GM23338 (cell line): Measurements from ENCODE around the gene AOC1.

Experiments
- TF ChIP-seq, protein P1 (sequence below), 2 experiments: fragments of 200-600 bp in 1 of 2; sonication (generic) in 1 of 2; conservative IDR thresholded peaks; 2 replicates each; pipeline versions ENCODE4 v1.5.1 to v1.6.1; 2016 to 2017; ENCODE audit warnings: antibody characterized with exemption in 2 of 2, low read depth in 2 of 2, mild to moderate bottlenecking in 2 of 2, moderate library complexity in 1 of 2
- TF ChIP-seq, protein P2 (sequence below): IDR thresholded peaks from one replicate; pipeline ENCODE4 v1.6.1; 2018; ENCODE audit warnings: antibody characterized with exemption; ENCODE audit not compliant: unreplicated experiment

DNA sequence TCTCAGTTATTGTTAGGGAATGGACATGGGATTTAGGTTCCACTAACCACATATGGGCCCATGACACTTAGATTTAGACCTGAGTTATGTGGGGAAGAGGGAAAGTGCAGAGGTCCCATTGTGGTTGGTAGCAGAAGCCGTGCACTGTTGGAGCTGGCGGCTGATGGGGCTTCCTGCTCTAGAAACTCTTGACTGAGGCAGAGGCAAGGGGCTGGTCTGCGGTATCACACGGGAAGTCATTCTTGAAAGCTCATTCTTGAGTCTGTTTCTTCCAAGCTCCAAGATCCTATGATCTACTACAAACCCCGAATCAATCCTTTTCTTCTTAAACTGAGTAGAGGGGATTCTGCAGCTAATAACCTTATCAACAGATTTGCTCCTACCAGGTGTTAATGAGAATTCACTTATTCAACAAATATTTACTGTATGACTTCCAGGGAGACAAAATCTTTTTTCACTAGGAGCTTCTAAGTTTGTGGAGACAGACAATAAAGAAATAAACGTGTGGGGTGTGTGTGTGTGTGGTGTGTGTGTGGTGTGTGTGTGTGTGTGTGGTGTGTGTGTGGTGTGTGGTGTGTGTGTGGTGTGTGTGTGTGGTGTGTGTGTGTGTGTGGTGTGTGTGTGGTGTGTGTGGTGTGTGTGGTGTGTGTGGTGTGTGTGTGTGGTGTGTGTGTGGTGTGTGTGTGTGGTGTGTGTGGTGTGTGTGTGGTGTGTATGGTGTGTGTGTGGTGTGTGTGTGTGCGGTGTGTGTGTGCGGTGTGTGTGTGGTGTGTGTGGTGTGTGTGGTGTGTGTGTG is 57.1 kb downstream of the AOC1 start:
- TF ChIP-seq, protein P1, sequence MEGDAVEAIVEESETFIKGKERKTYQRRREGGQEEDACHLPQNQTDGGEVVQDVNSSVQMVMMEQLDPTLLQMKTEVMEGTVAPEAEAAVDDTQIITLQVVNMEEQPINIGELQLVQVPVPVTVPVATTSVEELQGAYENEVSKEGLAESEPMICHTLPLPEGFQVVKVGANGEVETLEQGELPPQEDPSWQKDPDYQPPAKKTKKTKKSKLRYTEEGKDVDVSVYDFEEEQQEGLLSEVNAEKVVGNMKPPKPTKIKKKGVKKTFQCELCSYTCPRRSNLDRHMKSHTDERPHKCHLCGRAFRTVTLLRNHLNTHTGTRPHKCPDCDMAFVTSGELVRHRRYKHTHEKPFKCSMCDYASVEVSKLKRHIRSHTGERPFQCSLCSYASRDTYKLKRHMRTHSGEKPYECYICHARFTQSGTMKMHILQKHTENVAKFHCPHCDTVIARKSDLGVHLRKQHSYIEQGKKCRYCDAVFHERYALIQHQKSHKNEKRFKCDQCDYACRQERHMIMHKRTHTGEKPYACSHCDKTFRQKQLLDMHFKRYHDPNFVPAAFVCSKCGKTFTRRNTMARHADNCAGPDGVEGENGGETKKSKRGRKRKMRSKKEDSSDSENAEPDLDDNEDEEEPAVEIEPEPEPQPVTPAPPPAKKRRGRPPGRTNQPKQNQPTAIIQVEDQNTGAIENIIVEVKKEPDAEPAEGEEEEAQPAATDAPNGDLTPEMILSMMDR (conservative IDR thresholded peaks at IDR 0.05; ENCODE audit: low read depth in 2 of 2): no peak
- TF ChIP-seq, protein P2, sequence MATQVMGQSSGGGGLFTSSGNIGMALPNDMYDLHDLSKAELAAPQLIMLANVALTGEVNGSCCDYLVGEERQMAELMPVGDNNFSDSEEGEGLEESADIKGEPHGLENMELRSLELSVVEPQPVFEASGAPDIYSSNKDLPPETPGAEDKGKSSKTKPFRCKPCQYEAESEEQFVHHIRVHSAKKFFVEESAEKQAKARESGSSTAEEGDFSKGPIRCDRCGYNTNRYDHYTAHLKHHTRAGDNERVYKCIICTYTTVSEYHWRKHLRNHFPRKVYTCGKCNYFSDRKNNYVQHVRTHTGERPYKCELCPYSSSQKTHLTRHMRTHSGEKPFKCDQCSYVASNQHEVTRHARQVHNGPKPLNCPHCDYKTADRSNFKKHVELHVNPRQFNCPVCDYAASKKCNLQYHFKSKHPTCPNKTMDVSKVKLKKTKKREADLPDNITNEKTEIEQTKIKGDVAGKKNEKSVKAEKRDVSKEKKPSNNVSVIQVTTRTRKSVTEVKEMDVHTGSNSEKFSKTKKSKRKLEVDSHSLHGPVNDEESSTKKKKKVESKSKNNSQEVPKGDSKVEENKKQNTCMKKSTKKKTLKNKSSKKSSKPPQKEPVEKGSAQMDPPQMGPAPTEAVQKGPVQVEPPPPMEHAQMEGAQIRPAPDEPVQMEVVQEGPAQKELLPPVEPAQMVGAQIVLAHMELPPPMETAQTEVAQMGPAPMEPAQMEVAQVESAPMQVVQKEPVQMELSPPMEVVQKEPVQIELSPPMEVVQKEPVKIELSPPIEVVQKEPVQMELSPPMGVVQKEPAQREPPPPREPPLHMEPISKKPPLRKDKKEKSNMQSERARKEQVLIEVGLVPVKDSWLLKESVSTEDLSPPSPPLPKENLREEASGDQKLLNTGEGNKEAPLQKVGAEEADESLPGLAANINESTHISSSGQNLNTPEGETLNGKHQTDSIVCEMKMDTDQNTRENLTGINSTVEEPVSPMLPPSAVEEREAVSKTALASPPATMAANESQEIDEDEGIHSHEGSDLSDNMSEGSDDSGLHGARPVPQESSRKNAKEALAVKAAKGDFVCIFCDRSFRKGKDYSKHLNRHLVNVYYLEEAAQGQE: no peak
